NCI-H510A treated with DMSO at 0.1 percent for 48 hours (cell line): ENCODE data around the gene FKBP8.

Experiments
- DNase-seq: peaks from one replicate; lab custom pipeline; 2025; lab: John Stamatoyannopoulos, UW

FKBP8 gene

DNA sequence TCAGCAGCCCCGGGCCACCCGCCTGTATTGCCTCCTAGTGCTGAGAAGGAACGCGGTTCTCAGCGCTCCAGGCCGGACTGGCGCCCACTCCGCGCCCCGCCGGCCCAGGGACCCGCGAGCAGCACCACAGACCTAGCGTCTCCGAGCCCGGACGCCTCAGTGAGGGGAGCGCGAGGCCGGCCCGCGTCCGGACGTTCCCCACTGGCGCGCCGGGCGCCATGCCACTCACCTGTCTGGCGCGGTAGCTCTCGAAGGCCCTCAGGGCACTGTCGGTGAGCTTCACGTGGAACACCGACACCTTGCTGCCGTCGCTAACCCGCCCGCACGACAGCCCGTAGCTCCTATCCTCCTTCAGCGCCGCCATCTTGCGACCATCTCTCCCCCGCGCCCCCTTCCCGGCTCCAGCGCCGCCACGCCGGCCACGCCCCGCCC lies 21.7 kb downstream of the FKBP8 start, which contains the start of gene ELL:
Gene ELL (minus strand): TSS at position 379 of the 432 bp plus-strand sequence. CDS start 15 bp downstream, at position 364.
- no peak for DNase-seq

DNA sequence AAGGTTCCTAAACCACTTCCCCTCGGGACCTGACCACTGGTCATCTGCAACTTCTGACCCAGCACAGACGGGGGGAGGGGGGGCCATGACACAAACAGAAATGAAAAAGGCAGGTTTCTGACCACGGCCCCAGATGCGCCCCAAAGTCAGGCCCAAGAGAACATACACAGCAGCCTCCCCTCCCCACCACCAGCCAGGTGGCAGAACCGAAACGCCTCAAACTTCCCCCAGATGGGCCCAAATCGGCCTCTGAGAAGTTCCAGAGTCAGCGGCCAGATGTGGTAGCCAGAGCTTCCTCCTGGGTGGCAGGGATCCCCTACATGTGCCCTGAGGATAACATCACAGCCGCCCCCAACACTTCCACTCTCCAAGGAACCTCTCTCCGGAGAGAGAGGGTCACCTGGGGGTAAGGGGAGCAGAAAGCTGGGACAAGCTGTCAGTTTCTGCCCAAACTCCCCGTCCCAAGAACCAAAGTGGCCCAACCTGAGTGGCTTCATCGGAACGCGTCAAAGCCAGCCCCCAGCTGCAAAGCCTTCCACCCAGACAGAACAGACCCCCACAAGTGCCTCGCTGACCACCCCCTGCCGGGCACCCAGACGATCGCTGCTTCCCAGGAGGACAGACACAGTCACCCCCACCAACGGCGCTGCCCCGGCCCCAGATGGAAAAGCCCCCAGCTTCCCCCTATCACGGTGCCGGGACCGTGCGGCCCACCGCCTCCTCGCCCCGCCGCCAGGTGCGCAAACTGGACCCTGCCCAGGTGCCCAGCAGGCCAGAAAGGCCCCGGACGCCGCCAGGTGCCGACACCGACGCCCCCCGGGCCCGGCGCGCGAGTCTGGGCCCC lies 22.3 kb downstream of the FKBP8 start:
- DNase-seq = no peak

DNA sequence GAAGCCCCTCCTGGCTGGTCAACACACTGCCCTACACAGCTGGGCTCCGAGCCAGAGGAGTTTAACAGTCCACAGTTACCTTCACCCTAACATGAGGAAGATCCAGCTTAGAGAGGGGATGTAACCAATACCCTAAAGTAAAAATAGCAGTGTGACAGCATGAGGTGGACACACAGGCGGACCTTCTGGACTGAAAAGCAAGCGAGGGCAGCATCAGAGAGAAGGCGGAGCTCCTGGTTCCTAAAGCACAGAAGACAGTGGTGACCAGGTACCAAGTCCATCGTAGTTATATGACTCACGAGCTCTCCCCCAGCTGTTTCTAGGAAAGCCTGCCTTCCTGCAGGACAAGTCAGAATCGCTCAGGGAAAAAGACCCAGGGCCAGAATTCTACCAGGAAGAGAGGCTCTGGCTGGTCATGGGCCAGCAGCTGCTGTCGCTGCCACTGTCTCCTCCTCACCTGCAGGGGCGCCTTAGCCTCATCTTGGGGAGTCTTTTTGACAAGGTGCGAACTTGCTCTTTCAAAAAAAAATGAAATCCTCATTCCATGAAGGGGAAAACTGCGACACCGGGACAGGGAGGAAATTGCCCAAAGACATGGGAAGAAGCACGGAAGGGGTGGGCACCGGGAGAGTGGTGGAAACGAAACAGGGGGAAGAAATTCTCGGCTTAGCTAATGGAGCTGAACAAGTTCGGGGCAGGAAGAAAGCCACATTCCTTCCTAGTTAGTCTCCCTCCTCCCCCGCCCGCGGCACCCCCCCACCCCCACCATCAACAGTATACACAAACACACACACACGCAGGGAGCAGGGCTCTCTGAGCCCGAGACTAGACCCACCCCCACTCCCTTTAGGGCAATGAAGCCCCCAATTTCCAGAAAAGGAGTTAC lies 23.2 kb downstream of the FKBP8 start:
- peak; percentile 13 for DNase-seq

DNA sequence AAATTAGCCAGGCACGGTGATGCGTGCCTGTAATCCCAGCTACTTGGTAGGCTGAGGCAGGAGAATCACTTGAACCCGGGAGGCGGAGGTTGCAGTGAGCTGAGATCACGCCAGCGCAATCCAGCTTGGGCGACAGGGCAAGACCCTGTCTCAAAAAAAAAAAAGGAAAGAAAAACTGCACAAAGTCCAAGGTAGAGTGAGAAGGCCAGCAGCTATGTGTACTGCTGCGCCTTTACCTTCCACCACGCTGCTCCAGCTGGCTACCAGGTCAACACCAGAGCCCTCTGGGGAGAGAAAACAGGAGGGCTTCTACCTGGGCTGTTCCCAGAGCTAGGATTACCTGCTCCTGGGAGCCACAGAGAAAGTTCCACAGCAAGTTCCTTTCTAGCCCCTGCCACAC lies 24.7 kb downstream of the FKBP8 start:
- DNase-seq = no peak

DNA sequence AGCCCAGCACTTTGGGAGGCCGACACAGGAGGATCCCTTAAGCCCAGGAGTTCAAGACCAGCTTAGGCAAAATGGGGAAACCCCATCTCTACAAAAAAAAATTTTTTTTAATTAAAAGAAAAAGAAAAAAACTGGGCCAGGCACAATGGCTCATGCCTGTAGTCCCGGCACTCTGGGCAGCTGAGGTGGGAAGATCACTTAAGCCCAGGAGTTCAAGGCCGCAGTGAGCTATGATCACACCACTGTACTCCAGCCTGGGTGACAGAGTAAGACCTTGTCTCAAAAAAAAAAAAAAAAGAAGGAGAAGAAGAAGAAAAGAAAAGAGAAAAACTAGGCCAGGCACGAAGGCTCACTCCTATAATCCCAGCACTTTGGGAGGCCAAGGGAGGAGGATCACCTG lies 25.8 kb downstream of the FKBP8 start:
- no peak for DNase-seq

DNA sequence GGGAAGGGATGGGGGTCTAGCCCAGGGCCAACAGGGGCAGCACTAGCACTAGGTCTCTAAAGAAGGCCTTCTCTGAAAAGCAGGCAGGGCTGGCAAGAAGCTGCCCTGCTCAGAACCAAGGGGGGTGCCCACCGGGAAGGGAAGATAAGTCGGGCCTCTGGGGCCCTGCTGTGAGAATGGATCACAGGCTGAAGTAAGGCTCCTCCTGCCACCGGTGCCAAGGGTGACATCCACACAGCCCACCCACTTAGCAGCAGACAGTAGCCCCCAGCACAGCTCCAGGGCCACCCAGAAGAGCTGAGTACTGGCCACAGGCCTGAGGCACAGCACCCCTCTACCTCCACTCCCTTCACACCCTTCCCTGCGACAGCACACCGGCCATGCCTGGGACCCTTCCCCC lies 27.4 kb downstream of the FKBP8 start:
- no peak for DNase-seq

DNA sequence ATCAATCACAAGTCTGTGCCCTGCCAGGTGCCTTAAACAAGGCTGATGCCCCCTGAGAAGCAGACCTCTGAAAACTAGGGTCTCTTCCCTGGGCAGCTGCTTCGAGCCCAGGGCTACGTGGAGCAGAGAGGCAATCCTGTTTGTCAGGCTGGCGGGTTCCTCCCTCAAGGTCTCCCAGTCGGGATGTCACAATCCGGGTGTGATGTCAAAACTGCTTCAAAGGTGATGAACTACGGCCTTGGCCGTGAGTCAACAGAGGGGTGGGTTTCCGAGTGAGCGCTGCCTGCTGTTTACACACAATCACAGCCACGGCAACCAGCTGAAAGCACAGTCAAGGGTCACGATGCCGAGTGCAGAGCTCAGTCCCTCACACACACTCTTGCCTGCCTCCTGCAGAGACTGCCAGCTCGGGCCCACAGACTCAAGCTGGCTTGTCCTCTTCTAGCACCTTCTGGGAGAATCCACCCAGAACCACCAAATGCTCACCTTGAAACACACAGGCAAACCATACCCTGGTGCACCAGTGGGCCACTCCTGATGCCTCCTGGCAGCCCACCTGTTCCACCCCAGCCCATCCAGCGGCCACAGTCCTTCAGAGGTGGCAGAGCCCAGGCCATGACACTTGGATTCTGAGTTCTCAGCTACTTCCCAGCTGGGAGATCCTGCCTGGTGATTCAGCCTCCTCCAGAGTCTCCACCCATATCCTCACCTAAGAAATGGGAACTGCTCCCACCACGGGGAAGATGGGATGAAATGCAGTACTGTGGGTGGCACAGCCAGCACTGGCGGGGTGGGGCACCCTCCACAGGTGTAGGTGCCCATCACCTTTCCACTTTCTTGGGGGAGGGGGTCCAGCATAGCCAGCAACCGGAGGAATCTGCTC lies 28.3 kb downstream of the FKBP8 start:
- peak; percentile 72 for DNase-seq

DNA sequence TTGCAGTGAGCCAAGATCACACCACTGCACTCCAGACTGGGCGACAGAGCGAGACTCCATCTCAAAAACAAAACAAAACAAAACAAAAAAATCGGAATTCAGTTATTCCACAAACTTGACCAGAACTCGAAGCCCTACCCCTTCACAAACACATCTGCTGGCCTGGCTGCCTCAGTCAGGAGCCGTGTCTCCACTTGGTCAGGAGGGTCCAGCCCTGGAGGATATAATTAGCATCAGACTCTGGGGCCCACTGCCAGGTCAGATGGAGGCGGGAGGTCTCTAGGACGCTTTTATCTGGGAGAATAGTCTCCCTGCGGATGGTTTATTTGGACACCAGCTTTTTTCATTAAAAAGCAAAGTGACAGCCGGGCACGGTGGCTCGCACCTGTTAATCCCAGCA lies 29.5 kb downstream of the FKBP8 start:
- no peak for DNase-seq

DNA sequence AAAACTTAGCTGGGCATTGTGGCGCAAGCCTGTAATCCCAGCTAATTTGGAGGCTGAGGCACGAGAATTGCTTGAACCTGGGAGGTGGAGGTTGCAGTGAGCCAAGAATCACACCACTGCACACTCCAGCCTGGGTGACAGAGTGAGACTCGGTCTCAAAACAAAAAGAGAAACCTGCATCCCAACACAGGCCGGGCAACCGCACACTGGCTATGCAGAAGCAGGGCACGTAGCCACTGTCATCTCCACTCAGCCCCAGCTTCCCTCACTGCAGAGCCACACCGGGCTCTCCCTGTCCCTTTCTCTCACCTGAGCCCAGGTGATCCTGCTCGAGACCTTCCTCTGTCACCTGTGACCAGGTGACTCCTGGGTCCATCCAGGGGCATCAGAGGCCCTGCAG lies 33.2 kb downstream of the FKBP8 start:
- DNase-seq = no peak

DNA sequence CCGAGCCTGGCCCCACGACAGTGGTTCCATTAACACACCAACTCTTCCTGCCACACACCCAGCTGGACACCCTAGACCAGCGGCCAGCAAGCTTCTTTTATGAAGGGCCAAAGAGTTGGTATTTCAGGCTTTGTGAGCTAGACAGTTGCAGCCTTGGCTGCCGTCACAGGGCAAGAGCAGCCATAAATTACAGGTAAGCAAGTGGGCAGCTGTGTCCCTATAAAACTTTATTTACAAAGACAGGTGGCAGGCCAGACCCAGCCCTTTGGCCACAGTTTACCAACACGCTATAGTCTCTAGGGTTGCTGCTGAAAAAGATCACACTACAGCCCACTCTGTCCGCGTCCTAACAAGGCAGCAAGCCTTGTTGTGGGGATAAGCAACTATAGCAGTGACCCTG lies 34.8 kb downstream of the FKBP8 start:
- DNase-seq = no peak

DNA sequence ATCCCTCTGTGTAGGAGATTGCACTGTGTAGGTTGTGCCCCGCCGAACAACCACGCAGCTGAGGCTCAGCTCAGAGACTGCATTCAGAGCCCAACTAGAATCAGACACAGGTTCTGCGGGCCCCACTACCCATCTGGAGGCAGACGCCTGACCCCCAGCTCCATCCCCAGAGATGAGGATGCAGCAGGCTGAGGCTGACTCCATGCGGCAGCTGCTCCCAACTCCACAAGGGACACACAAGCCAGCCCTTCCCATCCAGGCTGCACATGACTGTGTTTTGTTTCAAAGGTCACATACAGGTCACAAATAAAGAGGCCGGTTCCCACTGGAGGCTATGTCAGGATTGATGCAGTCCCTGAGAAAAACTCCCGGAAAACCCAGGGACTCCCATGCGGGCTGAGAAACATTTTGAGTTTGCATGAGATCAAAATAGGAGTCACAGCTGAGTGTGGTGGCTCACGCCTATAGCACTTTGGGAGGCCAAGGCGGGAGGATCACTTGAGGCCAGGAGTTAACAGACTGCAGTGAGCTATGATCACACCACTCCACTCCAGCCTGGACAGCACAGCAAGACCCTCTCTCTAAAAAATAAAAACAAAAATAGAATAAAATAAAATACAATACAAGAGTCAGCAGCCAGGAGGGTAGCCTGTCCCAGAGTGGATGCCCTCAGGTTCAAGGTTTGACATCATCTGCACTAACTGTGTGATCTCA lies 35.5 kb downstream of the FKBP8 start:
- no peak for DNase-seq

DNA sequence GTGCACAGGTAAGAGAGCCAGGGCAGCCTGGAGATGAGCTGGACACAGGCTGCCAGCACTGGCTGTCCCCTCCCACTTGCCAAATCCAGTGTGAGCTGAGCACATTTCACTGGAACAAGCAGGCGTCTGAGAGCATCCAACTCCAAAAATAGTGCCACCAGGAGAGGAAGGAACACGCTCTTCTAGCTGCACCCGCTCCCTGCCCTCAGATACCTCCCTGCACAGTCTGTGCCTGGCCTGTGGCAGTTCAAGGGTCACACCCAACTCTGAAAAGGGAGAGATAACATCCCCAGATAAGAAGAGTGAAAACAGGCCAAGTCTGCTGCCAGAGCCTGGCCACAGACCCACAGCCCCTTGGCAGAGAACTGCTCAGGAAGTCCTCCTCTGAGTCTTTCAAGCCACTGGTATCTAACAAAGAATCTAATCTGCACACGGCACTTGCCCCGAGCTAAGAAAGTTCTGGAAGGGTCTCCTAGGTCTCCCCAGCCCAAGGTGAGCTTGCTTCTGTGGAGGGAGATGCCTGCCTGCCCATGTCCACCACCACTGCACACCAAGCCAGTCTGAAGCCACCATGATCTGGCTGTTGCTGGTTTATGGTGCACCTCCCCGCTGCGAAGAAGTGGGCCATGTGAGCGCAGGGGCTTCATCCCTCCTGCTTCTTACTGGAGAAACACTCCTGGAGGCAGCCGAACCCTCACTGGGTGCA lies 36.2 kb downstream of the FKBP8 start:
- DNase-seq = no peak

DNA sequence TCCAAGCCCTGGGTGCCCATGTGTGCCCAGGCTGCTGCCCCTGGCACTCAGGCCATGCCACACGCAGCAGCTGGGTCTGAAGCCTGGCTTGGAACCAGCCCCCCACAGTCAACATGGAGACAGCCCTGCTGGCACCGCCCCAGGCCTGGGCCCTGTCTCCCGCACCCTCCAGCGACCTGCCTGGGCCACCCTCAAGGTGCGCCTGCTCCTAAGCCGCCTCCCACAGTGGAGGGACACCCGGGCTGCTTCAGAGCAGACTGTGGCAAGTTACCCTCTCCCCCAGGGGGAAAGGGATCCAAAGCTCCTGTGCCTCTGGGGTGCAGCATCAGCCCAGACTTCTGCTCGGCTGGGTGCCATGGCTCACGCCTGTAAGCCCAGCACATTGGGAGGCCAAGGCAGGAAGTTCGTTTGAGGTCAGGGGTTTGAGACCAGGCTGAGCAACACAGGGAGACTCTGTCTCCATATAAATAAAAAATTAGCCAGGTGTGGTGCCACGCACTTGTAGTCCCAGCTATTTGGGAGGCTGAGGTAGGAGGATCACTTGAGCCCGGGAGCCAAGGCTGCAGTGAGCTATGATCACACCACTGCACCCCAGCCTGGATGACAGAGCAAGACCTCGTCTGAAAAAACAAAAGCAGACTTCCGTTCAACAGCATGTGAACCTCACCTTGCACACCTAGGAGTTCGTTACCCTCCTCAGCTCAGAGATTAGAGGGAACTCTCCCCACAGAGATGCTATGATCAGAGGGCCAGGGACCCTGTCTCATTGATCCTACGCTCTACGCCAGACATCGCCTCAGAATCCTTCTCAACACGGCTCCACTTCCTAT lies 37.1 kb downstream of the FKBP8 start:
- DNase-seq = no peak

DNA sequence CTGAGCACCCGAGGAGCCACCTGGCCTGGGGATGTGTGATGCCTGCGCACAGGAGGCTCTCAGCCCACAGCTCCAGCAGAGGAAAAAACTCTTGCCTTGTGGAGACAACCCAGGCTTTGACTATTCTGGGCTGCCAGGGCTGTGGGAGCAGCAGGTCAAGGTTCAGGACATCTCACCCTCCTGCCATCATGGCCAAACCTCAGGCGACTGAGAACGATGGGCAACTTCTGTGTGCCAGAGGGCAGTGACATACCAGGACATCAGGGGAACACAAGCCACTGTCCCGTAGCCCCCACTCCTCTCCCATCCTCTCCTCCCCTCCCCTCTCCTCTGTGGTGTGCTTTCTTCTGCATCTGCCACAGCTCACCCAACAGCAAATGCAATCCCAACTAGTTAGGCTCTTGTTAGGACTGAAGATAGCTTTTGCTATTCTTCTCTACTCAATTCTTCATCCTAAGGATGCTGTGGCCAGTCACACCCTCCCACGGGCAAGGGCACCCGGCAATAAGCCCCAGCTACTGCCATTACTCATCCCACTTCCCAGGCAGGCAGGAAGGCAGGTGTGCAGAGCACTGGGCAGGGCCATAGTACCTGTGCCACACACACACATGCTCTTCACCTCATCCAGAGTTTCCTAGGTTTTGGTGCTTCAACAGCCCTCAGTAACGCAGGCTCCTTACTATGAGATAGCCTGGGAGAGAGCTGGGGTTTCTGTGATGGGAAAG lies 38.3 kb downstream of the FKBP8 start:
- peak; percentile 78 for DNase-seq

DNA sequence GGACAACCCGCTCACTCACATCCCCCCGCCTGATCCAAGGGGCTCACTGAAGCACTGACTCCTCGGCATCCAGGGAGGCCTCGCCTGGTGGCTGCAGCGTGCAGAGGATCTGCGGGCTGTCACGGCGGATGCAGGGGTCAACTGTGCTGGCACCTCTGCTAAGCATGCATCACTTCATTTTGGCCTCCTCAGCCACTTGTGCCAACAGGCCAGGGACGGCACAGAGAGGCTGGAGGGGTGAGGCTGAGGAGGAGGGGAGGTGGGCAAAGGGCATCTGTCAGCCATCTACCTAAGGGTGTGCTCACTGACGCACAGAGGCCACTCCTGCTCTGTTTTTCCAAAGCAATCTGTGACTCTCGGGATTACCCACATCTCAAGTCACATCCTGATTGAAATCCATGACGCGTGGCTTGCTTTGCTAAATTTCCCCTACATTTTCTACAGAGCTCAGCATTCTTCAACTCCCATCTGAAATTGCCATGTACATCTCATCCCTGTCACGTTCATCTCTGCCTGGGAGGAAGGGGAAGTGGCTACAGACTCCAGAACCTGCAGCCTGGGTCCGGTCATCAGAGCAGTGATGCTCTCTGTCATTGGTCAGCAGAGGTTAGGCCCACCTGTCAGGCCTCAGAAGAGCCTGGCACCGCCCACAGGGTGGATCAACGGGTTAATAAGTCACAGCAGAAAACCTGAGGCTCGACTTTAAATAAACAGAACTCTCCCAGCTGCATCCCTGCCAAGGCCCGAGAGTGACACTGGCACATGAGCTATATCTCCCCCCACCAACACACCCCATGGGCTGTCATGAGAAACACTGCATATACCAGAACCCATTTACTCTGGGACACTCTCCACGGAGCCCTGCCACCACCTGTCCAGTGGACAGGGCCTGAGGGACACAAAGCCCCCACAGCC lies 39.1 kb downstream of the FKBP8 start:
- DNase-seq = peak; percentile 68

DNA sequence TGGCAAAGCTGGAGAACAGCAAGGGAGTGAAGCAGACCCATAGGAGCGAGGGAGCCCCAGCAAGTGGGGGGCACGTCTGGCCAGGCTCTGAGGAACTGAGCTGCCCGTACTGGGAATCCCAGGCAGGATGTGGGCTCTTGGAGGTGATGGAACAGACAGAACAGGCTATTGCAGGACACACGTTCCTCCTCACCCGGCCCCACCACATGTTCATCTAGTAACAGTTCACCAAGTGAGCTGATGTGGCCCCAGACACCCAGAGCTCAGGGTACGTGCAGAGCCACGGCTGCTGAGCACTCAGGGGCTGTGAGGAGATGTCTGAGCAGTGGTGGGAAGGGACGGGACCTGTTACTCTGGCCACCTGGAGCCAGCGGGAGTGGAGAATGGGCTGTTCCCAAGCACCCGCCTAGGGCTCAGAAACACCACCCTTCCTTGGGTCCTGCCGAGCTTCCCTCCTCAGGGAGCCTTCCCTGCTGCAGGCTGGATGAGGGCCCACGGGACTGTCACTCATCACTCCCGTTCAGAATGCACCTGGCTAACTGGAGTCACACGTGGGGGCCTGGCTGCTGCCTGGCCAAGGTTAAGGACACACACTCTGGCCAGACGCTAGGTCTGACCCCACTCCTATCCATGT lies 39.9 kb downstream of the FKBP8 start:
- no peak for DNase-seq

DNA sequence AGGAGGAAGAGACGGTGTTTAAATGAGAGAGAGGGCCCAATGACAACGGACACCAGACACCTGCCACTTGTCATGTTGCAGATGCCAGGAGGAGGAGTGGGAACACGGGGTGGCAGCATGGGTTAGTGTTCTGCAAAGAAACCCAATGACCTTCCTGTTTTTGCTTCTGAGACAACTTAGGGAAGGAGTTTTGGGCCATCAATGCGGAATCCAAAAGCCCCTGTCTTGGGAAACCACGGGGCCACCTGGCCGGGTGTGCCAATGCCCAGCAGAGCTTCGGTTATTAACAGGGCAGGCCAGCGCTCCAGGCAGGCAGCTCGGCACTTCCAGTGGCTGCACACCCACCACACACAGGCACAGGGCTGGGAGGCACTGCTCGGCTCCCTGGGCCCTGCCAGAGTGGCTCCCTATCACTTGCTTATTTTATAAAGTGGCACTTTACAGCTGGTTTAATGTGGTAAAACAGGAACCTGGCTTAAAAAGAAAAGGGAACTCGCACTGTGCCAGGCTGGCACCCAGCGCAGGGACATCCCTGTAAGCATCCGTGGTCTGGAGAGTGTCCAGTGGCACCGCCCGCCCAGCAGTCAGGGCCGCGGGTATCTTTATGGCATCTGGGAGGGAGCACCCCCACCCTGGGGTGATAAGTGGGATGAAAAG lies 40.6 kb downstream of the FKBP8 start:
- DNase-seq = peak; percentile 14
